ENCODE results near the gene CBL.

The CBL gene

DNA sequence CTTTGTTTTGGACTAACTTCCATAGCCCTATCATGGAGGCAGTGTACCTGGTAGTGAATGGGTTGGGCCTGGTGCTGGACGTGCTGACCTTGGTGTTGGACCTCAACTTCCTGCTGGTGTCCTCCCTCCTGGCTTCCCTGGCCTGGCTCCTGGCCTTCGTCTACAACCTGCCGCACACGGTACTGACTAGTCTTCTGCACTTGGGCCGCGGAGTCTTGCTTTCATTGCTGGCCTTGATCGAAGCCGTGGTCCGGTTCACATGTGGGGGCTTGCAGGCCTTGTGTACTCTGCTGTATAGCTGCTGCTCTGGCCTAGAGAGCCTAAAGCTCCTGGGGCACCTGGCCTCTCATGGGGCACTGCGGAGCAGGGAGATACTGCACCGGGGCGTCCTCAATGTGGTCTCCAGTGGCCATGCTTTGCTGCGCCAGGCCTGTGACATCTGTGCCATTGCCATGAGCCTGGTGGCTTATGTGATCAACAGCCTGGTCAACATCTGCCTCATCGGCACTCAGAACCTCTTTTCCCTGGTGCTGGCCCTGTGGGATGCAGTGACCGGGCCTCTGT is 129.0 kb downstream of the CBL start:
- no peak for DNase-seq

DNA sequence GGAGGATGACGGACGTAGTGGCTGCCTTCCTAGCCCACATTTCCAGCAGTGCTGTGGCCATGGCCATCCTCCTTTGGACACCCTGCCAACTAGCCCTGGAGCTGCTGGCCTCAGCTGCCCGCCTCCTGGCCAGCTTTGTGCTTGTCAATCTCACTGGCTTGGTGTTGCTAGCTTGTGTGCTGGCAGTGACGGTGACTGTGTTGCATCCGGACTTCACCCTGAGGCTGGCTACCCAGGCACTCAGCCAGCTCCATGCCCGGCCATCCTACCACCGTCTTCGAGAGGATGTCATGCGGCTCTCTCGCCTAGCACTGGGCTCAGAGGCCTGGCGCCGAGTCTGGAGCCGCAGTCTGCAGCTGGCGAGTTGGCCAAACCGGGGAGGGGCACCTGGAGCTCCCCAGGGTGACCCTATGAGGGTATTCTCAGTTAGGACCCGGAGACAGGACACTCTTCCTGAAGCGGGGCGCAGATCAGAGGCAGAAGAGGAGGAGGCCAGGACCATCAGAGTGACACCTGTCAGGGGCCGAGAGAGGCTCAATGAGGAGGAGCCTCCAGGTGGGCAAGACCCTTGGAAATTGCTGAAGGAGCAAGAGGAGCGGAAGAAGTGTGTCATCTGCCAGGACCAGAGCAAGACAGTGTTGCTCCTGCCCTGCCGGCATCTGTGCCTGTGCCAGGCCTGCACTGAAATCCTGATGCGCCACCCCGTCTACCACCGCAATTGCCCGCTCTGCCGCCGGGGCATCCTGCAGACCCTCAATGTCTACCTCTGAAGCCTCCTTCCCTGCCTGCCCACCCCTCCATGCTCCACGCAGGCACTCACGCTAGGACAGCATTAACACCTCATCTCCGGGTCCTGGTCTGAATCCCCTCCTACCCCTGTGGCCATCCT is 129.8 kb downstream of the CBL start:
- no peak for DNase-seq

DNA sequence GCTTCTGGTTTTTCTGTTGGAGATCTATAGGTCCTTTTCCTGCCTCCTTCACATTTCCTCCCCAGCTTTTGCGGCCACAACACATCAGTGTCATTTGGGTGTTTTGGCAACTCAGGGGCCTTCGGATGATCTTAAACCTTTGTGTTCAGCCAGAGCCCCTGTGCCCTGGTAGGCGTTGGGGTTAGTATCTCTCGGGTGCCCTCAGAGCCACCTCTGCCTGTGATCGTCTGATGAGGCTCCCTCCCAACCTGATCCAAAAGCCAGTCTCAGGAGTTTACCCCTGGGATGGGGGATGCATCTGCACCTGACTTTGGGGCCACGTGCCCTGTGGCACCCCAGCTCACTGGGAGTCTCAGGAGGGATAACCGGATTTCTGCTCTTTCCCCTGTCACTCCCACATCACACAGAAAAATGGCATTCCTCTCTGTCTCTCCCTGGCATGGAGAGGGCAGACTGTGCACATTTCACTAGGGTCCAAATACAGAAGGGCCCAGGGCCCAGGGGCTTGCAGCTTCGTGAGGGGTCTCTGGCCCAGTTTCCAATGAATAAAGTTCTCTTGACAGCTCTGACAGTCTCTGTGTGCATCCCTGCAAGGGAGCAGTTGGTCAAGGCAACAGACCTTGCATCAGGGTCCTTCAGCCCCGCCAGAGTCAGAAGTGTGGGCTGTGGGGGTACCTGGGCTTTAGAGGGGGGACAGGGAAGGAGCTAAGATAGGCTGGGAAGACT is 130.8 kb downstream of the CBL start:
- DNase-seq, result no peak

DNA sequence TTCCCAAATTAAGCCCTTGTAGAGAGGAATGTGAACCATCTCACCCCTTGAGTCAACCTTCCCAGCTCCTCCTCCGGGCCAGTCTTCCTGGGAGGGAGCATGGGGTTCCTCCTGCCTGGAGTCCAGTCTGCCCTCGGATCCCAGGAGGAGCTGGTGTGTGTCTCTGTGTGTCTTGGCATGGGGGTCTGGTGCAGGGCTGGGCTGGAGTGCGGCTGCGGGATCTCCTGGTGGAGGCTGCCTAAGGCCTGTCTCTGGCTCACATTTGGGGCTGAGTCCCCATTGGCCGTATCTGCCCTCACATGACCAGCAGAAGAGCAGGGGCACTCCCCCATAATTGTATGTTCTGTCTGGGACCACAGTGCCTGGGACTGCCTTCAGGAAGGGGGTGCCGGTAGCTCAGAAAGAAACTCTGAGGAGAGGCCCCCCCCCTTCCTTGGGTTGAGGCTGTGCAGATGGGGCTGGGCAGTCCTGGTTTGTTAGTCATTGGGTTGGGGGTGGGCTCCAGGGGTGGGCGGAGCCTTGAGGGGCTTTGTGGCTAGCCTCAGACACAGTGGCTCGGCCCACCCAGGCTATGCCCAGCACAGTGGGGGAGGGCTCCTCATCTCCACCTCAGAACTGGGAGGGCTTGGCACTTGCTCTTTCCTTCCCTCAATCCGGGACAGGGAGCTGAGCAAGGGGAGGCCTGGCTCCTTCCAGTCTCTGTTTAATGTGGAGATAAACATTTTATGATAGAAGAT is 131.6 kb downstream of the CBL start:
- no peak for DNase-seq

DNA sequence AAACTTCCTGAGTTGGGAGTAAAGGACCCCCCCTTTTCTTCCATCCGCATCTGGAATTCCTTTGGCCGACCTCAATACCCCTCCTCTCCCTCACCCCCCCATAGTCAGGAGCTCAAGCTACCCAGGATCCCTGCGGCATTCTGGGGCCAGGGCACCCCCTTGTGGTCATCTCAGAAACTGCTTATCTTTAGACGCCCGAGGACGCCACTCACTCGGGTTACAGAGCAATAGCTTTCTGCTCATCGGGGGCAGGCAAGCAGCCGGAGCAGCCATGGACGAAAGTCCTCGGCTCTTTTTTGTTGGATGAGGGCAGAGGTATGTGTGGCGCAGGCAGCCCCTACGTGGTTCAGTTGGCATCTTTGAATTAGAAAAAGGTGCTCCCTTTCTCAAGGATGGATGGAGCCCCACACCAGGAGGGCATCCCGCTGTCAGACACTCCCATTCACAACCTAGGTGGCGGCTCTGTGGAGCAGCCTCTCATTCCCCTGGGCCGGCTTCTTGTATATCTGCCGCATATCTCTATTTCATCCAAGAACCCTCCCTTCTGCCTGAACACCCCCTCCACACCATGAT is 132.3 kb downstream of the CBL start:
- DNase-seq, result peak; percentile 53

DNA sequence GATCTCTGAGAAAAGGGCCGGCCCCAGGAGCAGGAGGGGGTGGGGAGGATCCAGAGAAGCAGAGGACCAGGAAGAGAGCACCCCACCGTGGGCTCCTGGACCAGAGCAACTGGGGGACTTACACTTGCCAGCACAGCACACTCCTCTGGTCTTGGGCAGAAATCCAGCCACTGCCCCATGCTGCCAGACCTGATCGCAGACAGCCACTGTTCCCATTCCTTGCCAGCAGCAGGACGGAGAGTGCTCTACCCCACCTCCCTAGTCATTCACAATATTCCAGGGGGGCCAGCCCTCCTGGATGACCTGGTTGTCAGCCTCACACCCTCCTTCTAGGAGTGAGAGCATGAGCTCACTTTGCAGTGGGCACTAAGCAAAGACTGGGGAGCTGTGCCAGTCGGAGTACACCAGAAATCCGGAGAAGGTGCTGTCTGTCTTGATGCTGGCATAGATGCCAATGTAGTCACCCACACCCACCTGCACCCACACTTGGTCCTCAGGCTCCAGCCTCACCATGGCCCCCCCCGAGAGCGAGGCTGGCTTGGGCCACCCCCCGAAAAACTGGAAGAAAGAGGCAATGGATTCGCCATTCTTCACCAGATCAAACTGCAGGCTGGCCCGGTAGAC is 132.9 kb downstream of the CBL start:
- no peak for DNase-seq

DNA sequence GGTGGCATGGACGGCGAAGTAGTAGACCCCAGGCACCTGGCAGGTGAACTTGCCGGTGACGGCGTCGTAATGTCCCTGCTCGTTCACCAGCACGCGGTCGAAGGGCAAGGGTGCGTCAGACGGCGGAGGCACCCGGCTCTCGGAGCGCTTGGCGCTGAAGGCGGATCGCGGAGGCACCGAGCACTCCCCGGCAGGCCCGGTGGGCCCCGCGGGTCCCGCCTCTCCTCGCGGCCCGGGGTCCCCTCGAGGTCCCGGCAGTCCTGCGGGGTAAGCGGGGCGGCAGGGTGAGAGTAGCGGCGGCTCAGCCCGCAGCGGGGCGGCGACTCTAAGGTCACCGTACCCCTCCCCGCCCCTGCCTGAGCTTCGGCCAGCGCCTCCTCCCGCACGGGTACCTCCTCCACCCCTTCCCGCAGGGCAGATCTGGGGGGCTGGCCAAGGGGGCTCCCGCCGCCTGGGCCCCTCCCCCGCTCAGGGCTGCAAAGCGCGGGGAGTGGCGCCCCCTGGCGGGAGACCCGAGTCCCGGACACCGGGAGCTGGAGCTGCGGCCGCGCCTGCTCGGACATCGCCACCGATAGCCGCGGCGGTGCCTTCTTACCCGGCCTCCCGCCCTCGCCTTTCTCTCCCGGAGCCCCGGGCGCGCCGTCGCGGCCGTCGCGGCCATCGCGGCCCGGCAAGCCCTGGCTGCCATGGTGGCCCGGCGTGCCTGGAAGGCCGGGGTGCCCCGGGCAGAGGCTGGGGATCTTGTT is 133.6 kb downstream of the CBL start:
- no peak for DNase-seq

DNA sequence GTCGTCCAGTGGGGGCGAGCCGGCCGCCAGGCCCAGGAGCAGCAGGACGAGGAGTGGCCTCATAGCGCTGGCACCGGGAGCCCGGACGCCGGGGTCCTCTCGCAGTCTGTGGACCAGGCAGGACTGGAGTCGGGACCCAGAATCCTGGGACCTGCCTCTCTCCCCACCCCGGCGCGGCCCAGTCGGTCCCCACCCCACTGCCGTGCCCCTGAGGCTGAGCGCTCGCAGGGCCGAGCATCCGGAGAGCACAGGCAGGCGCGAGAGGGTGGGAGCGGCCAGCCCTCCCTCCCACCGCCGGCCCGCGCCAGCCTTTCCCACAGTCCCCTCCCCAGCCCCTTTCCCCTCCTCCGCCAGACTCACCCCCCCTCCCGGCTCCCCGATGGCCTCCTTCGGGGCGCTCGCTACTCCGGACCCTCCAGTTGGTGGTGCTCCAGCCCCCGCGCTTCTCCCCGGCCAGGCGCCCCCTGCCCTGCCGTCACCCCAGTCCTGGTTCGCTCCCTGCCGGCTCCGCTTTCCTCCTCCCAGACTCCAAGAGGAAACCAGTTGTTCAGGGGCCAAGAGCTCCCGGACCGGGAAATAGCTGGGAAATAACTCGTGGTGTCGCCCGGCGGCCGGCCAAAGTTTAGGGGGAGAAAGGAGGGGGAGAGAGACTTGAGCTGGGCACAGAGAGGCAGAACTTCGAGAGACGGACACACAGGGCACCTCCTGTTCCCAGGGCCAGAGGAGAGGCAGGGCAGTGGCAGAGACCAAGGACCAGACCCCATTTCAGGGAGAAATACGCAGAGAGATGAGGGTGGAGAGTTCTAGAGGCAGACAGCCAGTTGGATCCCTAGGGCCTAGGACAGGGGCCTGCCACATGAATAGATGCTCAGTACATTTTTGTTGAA is 134.4 kb downstream of the CBL start, which contains the start of gene C1QTNF5:
TSS of gene C1QTNF5 (minus strand) at position 549 of the 887 bp plus-strand sequence. CDS start at position 63, 486 bp downstream.
- DNase-seq, result no peak

DNA sequence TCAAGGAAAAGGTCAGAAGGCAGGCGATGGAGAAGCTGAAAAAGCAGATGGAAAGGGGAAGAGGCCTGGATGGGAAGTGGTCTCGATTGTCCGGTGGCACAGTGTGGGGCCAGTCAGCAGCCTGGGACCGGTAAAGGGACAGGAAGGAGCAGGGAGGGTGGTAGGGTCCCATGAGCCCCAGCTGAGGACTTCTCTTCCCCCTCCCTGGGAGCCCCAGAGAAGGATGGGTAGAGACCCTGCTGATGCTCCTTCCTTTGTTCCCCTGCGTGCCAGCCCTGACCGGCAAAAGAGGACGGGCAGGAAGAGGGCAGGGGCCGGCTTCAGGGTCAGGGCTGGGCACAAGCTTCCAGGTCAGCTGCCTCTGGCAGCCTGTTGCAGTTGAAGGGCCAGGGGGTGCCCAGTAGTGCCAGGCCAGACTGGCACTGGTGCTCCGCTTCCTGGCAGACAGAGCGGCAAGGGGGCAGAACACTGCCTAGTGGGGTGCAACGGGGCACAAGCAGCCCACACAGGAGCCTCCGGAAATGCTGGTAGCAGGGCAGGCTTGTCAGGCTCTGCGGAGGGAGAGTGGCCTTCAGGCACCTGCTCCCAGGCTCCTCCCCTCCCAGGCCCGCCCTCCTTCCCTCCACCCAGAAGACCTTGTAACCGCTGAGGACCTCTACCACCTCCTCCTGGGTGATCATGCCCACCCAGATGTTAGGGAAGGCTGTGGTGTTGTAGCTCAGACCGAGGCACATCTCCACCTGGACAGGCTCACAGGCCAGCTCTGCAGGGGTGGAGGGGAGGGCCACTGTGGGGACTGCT is 135.3 kb downstream of the CBL start:
- DNase-seq, result no peak

DNA sequence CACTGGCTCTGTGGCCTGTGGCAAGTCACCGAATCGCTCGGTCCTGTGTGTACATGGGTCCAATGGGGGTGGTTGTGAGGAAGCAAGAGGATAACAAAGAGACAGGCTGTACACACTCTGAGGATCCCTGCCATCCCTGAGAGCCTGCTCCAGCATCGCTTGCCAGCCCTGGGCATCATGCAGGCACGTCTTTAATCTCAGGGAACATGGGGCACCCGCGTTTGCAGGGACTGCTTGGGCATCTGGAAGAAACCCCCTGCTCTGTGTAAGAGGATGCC is 135.8 kb downstream of the CBL start:
- no peak for DNase-seq

DNA sequence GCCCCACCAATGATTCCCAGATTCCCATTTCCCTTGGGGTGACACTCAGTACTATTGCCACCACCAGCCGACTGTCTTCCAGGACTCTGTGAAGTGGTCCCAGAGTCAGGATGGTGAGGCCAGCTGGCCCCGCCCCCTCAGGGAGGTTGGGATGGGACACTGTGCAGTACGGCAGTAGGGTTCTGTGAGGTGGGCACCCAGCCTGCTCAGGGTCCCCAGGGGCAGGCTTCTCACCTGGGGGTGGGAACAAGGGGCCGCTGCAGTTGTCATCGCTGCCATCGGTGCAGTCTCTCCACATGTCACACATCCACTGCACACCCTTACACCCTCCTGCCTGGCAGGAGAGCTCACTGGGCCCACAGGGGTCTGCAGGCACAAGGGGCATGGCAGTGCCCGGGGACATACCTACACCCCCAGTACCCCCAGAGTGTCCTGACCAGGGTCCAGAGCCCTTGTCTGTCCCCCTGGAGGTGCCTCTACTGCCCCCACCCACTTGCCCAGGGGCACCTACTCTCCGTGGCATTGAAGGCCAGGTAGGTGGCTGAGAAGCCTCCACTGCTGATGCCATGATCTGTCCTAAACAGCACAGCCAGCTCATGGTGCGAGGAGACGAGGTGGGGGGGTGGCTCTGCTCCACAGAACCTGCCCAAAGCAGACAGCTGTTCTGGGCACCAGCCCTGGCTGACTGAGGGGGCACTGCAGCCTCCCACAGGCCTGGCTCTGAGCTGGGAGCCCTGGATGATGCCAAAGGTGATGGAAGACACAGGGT is 136.4 kb downstream of the CBL start:
- DNase-seq, result no peak

DNA sequence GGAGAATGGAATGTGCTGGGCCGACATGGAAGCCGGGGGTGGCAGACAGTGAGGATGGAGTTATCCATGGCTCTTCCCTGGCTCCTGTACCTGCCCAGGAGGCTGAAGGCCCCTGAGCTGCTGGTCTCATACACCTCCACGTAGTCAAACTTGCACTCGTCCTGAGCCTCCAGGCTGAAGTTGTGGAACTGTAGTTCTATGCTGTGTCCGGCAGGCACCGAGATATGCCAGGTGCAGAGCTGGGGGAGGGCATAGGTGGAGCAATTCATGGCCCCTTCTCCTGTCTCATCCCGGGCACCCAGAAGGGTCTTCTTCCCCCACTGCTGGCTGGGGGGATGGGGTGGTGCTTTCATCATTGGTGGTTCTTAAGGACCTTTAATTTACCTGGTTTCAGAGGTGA is 137.6 kb downstream of the CBL start:
- no peak for DNase-seq

DNA sequence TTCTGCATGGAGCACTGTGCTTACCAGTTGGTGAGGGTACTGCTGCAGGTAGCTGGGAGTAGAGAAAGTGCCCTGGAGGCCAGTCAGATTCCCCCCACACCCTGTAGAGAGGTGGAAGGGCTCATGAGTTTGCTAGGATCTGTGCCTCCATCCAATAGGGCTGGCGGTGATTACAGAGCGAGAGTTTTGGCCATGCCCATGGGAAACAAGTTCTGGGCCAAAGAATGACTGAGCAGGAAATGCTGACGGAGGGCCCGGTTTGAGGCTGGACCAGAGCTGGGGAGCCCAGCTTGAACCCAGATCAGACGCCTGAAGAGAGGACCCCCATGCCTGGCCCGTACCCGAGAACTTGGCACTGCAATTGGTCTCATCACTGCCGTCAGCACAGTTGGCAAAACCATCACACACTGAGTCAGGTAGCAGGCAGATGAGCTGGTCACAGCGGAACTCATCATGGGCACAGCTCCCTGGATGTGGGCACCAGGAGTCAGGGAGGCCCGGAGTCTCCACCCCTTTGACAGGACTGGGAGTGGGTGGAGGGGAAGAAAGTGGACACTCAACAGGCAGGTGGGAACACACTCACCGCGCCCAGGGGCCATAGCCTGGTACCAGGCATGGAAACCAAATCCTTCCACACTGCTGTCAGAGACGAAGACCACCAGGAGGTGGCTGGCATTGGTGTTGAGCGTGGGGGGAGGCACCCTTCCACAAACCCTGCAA is 138.3 kb downstream of the CBL start:
- DNase-seq, result no peak

DNA sequence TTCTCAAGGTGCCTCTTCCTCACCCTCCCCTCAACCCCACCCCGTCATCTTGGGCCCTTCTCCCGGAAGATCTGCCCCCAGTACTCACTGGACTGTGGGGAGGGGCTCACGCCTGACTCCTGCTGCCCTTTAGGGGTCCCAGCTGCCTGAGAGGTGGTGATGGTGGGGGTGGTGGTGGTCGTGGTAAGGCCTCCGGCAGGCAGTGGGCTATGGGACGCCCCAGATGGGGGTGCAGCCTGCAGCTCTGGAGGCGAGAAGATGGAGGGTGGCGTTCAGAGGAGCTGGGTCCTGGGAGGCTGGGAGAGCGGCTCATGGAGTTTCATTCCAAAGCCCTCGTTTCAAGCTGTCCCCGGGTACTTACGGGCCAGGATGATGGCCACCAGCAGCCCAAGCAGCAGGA is 139.5 kb downstream of the CBL start:
- no peak for DNase-seq

DNA sequence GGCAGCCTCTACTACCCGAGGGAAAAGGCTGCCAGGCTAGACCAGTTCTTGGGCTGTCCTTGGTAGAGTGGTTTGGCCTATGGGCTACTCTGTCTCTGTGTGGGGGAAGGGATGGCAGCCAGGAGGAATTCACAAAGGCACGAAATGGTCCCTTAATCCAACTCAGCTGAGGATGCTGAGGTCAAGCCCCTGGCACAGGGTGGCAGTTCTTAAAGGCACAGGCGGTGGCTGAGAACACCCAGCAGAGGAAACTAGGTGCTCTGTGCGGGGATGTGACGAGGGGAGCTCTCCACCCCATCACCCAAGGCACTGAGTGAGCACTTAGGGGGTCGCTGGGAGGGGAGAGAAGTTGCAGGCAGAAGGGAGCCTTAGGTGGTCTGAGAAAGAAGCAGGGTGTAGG is 140.5 kb downstream of the CBL start, which contains the start of gene MFRP:
TSS of gene MFRP (minus strand) at position 101 of the 400 bp plus-strand sequence. CDS start 192 bp downstream, outside the sequence.
- no peak for DNase-seq

DNA sequence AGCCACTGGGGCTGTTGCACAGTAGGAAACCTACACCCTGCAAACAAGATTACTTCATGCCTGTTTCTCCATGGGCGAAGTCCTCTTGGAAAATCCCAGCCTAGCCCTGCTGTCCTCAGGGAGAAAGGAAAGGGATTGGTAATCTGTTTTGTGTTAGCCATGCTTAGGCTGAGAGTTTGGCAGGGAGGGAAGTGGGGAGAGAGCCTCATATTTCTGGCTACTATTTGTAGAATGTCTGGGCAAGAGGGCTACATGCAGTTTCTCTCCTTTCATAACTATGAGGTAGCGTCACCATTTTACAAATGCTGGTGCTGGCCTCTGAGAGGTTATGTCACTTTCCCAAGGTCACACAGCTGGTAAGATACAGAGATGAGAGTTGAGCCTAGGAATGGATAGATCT is 141.1 kb downstream of the CBL start:
- DNase-seq, result no peak

DNA sequence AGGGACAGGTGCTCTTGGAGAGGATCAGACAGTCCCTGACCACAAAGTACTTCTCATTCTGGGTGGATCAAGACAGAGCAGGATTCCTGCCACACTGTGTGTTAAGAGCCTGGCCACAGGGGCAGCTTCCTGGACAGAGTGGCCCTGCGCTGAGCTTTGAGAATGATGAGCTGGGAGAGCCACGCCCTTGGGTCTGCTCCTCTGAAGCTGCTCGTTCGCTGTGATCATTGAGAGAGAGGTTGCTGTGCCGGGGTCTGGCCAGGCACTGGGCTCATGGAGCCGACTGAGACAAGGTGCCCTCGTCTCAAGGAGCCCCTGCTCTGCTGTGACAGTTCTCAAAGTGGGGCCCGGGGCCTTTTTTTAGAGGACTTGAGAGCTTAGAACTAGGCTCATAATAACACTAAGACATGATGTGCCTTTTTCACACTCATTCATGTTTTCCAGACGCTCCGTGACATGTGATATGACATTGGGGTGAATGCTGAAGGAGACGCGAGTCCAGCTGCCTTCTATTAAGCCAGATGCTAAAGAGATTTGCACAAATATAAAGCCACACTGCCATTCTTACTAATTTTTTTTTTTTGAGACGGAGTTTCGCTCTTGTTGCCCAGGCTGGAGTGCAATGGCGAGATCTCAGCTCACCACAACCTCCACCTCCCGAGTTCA is 141.9 kb downstream of the CBL start:
- no peak for DNase-seq

DNA sequence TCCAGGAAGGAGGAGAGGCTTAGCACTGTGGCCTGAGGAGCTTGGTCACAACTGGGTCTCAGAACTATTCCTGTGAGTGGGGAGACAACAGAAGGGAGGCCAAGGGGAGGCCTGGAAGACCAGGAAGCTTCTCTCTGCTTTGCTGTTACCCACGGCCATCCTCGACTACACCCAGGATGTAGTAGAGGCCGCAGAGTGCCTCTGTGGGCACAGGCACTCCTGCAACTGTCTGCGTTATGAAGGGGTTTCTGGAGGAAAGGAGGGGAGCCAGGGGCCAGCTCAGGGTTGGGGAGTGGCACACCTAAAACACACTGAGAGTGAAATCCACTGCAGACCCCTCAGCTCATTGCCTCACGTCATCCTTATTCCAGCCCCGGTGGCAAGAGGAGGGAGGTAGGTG is 144.2 kb downstream of the CBL start:
- no peak for DNase-seq
